NOMO-1 (cell line): ENCODE measurements around the gene SMARCE1.

Experiments
- DNase-seq, 2 experiments: peaks; one replicate each; lab custom pipeline; 2025; ENCODE audit not compliant: unreplicated experiment in 2 of 2; lab: John Stamatoyannopoulos, UW

Gene SMARCE1

GRCh38 chr17:40647624-40648383 lies at the start of gene SMARCE1:
Gene SMARCE1 (minus strand): TSS chr17:40647818. CDS start chr17:40645802, 2,016 bp downstream.
- DNase-seq = peak; percentile 59 to 77

- no peak for DNase-seq
Measured at GRCh38 chr17:40697297-40697696, 49.7 kb upstream of the SMARCE1 start.

GRCh38 chr17:40696651-40697072 lies 49.0 kb upstream of the SMARCE1 start:
- DNase-seq = no peak

- no peak for DNase-seq
Measured at GRCh38 chr17:40695874-40696472, 48.4 kb upstream of the SMARCE1 start.

- DNase-seq = no peak
Measured at GRCh38 chr17:40694584-40694983, 47.0 kb upstream of the SMARCE1 start.

- DNase-seq = no peak
Measured at GRCh38 chr17:40687106-40687505, 39.5 kb upstream of the SMARCE1 start.

- no peak for DNase-seq
Measured at GRCh38 chr17:40686192-40686591, 38.6 kb upstream of the SMARCE1 start.

- no peak for DNase-seq
Measured at GRCh38 chr17:40680998-40681397, 33.4 kb upstream of the SMARCE1 start.

GRCh38 chr17:40679523-40679907 lies 31.9 kb upstream of the SMARCE1 start:
- DNase-seq = peak in 1 of 2 experiments; percentile 44

- DNase-seq = peak; percentile 18 to 46
Measured at GRCh38 chr17:40678902-40679522, 31.4 kb upstream of the SMARCE1 start.

GRCh38 chr17:40675905-40676304 lies 28.3 kb upstream of the SMARCE1 start:
- DNase-seq = peak; percentile 90 to 94

GRCh38 chr17:40672654-40673053 lies 25.0 kb upstream of the SMARCE1 start:
- DNase-seq = no peak

GRCh38 chr17:40671282-40671681 lies 23.7 kb upstream of the SMARCE1 start:
- no peak for DNase-seq

GRCh38 chr17:40666331-40666730 lies 18.7 kb upstream of the SMARCE1 start:
- no peak for DNase-seq

- DNase-seq = no peak
Measured at GRCh38 chr17:40664582-40665333, 17.1 kb upstream of the SMARCE1 start, which contains the start of gene KRT222. Gene KRT222 (minus strand): TSS chr17:40665177. CDS start chr17:40665099, 78 bp downstream.

GRCh38 chr17:40663252-40663651 lies 15.6 kb upstream of the SMARCE1 start:
- DNase-seq = no peak

GRCh38 chr17:40659911-40660310 lies 12.3 kb upstream of the SMARCE1 start:
- DNase-seq = no peak

GRCh38 chr17:40658396-40658795 lies 10.8 kb upstream of the SMARCE1 start:
- DNase-seq = no peak

GRCh38 chr17:40651939-40652338 lies 4.3 kb upstream of the SMARCE1 start:
- DNase-seq = no peak

GRCh38 chr17:40648384-40648968 lies 858 bp upstream of the SMARCE1 start:
- peak; percentile 12 to 37 for DNase-seq
